Cerebellar nuclear complex (tissue), 1 donor: ENCODE results near the gene ZNF468.
"Not testable (repeated sequence)": the region's sequence is repeated elsewhere in the genome, so short reads cannot be mapped to it uniquely, and the experiment has no call there.

Experiments
- DNase-seq, 2 experiments: peaks; one replicate each; lab custom pipeline; 2025; lab: John Stamatoyannopoulos, UW

ZNF468 gene

DNA sequence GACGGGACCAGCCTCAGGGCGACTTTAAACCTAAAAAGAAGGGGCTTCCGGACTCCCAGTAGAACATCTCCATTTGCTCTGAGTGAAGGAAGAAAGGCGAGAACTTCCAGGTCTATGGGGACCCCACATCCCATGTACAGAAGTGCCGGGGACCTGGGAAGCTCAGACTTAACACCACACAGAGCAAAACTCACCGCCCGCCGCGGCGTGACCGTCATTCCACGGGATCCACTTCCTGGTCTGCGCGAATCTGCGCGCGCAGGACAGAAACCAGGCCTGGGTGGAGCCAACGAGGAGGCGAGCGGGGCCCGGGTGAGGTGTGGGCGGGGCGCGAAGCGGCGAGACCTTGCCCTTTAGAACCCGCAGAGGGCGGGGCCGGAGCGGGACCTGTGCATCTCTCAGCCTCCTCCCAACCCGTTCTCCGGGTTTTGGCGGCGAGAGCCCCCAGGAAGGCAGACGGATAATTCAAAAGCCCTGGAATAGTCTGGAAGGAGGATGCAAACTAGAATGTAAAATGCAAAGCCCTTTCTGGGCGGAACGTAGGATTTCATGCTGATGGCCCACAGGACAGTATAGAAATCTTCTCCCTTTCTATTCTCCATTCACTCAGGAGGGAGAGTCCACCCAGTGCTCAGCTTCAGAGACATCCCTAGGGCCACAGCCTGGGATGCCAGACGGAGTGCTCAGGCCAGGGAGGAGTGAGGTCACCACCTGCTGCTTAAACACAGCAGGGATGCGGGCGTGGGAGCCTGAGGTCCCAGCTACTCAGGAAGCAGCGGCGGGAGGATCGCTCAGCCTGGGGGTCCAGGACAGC, at the start of gene ZNF468:
TSS of gene ZNF468 (minus strand) at position 242 of the 814 bp plus-strand sequence. CDS start 3,347 bp downstream, outside the sequence.
- peak in 1 of 2 experiments; percentile 61 for DNase-seq

DNA sequence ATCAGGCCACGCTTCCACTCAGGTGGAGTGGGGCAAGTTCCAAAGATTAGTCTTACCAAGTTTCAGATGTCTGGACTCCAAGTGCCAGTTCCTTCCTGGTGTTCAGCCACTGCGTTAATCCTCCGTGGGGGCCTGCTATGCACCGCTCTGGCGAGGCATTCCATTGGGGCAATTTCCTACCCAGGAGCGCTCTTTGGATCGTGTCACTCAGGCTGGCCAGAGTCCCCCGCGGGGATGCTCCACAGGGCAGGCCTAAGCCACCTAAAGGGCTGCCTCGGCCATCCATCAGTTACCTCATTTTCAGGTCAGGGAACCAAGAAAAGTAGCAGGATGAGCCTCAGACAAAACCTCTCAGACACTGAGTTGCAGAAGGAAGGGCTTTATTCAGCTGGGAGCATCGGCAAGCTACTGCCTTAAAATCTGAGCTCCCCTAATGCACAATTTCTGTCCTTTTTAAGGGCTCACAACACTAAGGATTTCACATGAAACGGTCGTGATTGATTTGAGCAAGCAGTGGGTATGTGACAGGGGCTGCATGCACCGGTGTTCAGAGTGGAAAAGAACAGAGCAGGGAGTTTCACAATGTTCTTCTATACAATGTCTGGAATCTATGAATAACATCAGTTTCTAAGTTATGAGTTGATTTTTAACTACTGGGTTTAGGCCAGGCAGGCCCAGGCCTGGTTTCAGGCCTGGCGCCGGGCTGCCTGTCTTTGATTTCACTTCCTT, 46.8 kb upstream of the ZNF468 start:
- not testable (repeated sequence) for DNase-seq

DNA sequence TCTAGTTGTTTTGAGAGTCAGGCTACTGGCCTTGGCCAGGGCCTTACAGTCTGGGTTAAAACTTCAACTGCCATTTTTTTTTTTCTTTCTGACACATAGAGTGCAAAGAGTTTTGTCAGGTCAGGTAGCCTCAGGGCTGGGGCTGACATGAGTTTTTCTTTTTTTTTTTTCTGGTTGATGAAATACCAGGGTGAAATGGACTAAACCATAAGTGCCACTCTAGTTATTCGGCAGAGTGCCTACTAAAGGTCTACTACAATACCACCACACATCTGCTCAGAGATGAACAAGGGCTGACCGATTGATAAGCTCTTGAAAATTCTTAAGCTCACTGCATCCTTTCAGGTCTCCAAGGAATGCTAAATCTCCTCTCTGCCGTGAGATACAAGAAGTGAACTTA, 44.4 kb upstream of the ZNF468 start:
- DNase-seq = no peak

- DNase-seq = not testable (repeated sequence)
Measured at GRCh38 chr19:52898596-52898995, 41.2 kb upstream of the ZNF468 start.

DNA sequence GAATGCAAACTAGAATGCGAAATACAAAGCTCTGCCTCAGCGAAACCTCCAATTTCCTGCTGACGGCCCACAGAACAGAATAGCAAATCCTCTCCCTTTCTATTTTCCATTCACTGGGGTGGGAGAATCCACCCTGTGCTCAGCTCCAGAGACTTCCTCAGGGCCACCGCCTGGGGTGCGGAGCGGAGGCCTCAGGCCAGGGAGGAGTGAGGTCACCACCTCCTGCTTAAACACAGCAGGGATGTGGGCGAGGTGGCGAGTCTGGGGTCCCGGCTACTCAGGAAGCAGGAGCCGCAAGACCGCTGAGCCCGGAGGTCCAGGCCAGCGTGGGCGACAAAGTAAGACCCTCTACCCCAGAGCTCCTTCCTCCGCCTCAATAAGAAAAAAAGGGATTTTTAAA, 40.7 kb upstream of the ZNF468 start:
- DNase-seq = no peak

DNA sequence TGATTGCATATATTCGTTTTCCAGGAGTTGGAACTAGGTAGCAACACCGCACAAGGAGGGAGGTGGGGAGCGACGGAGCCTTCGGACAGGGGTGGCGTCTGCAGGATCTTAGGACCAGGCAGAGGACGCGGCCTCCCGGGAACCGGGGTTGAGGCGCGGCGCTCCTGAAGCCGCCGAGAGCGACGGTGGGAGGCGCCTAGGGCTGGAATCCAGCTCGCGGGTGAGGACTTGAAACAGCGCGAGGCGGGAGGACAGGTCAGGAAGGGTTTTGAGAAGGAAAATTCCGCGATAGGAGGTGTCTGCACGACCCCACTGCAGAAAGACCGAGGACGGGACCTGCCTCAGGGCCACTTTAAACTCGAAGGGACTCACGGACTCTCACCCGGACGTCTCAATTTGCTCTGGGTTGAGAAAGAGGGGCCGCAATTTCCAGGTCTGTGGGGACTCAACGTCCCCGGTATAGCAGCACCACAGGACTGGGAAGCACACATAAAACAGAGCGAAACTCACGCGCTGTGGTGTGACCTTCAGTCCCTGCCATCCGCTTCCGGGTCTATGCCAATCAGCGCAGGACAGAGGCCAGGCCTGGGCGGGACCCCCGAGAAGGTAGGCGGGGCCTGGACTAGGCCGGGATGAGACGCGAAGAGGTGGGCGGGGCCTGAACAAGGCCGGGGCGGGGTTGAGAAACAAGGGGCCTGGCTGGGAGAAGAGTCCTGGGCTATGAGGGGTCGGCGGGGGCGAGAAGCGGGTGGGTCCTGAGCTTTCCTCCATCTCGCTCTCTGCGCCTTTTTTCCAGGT, 39.9 kb upstream of the ZNF468 start, which contains the start of gene ZNF320:
TSS of gene ZNF320 (minus strand) at position 498 of the 798 bp plus-strand sequence. CDS start 7,380 bp downstream, outside the sequence.
- peak; percentile 81 to 86 for DNase-seq

DNA sequence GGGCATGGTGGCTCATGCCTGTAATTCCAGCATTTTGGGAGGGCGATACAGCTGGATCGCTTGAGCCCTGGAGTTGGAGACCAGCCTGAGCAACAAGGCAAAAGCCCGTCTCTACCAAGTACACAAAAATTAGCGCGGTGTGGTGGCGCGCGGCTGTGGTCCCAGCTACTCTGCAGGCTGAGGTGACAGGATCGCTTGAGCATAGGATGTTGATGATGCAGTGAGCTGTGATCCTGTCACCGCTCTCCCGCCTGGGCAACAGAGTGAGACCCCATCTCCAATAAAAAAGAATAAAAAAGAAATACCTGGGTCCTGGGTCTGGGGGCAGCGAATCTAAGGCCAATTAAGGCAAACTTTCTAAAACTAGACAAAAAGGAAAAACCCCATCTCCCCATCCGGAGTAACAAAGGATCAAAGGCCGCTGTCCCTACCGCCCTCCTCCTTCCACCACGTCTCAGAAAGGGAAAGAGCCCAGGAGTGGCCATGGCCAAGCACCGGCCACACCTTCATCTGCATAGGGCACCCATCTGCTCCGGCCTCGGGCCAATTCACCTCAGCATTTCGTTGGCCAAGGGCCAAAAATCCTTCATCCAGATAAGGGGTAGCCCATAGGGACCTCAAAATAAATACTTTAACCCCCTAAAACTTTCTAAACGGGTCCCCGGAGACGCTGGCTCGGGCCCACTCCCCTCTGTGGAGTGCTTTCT, 39.2 kb upstream of the ZNF468 start:
- no peak for DNase-seq

GRCh38 chr19:52891336-52891735, 33.9 kb upstream of the ZNF468 start:
- DNase-seq = no peak

DNA sequence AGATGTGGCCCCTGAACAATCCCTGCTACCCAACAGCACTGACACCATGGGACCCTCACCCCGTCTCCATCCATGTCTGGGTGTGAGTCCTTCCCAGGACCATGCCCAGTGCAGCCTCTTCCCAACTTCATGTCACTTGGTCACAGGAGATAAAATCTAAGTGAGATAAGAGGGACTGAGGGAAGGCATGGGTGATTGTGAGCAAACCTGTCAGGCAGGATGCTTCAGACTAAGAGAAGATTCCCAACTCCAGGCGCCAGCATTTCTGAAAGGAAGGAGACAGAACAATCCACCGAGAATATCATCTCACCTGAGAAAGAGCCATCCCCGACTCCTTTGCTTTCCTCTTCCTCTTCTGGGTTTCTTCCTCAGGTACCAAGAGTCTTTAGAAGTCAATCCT, 32.5 kb upstream of the ZNF468 start:
- no peak for DNase-seq

GRCh38 chr19:52889076-52889475, 31.7 kb upstream of the ZNF468 start:
- DNase-seq = no peak

- no peak for DNase-seq
Measured at GRCh38 chr19:52880895-52881389, 23.5 kb upstream of the ZNF468 start.

- DNase-seq = not testable (repeated sequence)
Measured at GRCh38 chr19:52872996-52873395, 15.6 kb upstream of the ZNF468 start.

DNA sequence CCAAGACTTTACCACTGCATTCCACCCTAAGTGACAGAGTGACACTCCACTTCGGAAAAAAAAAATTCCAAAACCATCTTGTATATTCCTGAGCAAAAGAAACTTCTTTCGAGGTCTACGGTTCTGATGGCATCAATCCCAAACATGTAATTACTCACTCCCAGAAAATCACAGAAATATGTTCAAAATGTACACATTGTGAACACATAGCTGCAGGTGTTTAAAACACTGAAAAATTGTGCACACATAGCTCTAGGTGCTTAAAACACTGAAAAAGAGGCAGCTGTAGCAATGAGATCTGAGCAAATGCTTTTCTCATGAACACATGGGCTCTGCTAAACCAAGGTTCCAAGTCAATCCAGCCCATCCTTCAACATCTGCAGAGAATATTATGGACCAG, 14.0 kb upstream of the ZNF468 start:
- no peak for DNase-seq

GRCh38 chr19:52868031-52868430, 10.6 kb upstream of the ZNF468 start:
- not testable (repeated sequence) for DNase-seq

GRCh38 chr19:52856540-52857377, 660 bp downstream of the ZNF468 start:
- not testable (repeated sequence) for DNase-seq

DNA sequence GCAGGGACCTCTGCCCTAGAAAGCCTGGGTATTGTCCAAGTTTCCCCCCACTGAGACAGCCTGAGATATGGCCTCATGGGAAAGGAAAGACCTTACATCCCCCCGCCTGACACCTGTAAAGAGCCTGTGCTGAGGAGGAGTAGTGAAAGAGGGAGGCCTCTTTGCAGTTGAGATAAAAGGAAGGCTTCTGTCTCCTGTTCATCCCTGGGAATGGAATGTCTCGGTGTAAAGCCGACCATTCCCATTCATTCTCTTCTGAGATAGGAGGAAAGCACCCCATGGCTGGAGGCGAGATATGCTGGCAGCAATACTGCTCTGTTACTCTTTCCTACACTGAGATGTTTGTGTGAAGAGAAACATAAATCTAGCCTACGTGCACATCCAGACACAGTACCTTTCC, 10.1 kb downstream of the ZNF468 start:
- DNase-seq = not testable (repeated sequence)

- not testable (repeated sequence) for DNase-seq
Measured at GRCh38 chr19:52840825-52841465, 16.5 kb downstream of the ZNF468 start.

DNA sequence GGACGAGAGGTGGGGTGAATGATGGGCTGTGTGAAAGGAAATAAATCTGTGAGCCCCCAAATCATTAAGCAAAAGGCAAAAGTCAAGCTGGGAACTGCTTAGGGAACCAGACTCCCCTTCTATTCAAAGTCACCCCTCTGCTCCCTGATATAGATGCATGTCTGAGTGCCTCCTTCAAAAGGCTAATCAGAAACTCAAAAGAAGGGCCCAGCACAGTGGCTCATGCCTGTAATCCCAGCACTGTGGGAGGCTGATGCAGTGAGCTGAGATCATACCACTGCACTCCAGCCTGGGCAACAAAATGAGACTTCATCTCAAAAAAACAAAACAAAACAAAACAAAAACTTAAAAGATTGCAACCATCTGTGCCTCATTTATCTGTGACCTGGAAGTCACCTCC, 23.1 kb downstream of the ZNF468 start:
- not testable (repeated sequence) for DNase-seq

- DNase-seq = not testable (repeated sequence)
Measured at GRCh38 chr19:52833541-52833940, 23.9 kb downstream of the ZNF468 start.

DNA sequence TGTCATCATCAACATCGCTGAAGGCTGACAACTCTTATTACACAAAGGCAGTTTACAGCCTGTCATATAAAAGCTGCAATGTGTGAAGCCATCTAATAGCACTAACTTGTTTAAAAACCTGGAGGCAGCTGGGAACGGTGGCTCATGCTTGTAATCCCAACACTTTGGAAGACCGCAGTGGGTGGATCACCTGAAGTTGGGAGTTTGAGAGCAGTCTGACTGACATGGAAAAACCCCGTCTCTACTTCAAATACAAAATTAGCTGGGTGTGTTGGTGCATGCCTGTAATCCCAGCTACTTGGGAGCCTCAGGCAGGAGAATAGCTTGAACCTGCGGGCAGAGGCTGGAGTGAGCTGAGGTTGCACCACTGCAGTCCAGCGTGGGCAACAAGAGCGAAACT, 27.6 kb downstream of the ZNF468 start:
- DNase-seq = not testable (repeated sequence)
